Measurements from ENCODE around the gene ACSS1. TPM values are rescaled to one million over a fixed set of nuclear protein-coding genes. Genes with fewer than 3 reads are reported as not detected.

ACSS1 gene
- total RNA-seq, 1 experiment from 2014 or later, result 0.61 TPM

GRCh38 chr20:25041813-25042530 is 16.0 kb downstream of the ACSS1 start:
- Histone ChIP-seq H3K79me2 (ENCODE audit: insufficient read depth, low read length) (no peaks in the 10 kb centered on the region), H3K4ac (ENCODE audit: low read depth, low read length) (no peak overlapping the region), H4K20me1 (ENCODE audit: control insufficient read depth, insufficient read depth, insufficient read length) (no peaks in the 10 kb centered on the region), H2BK5ac (ENCODE audit: insufficient read length, low read length) (no peak overlapping the region), H3K9ac (ENCODE audit: extremely low read depth, insufficient read length, low read length) (no peak overlapping the region), H2BK20ac (ENCODE audit: low read depth, low read length, poor library complexity, severe bottlenecking) (no peak overlapping the region), H3K23ac (ENCODE audit: insufficient read length, low read depth, low read length) (no peak overlapping the region), H3T11ph (ENCODE audit: low read length) (no peak overlapping the region), H2BK12ac (ENCODE audit: insufficient read length, low read depth, low read length) (no peak overlapping the region), H4K91ac (ENCODE audit: insufficient read length, low read depth, low read length) (no peak overlapping the region), H2BK15ac (ENCODE audit: low read depth, low read length) (no peak overlapping the region), H2BK120ac (ENCODE audit: low read depth, low read length, poor library complexity, severe bottlenecking) (no peak overlapping the region), H3K18ac (ENCODE audit: insufficient read length, low read depth, low read length) (no peak overlapping the region), H4K8ac (replicated peaks; ENCODE audit: insufficient read length, low read depth, low read length) (no peak overlapping the region), H3K9me3 (ENCODE audit: control insufficient read depth, low read depth, low read length) (no peaks in the 10 kb centered on the region), H4K5ac (ENCODE audit: insufficient read length, low read depth, low read length) (no peak overlapping the region), H2AK5ac (ENCODE audit: insufficient read length, low read length) (no peak overlapping the region), H3K79me1 (ENCODE audit: insufficient read depth, low read depth, low read length, poor library complexity, severe bottlenecking) (no peaks in the 10 kb centered on the region), H3K4me1 (ENCODE audit: insufficient read depth, low read length) (peaks cover 2% of the 10 kb centered on the region; the same call in 1 of the 2 replicates), H3K23me2 (ENCODE audit: insufficient read length, low read depth, low read length, poor library complexity, severe bottlenecking) (no peaks in the 10 kb centered on the region), H2AFZ (ENCODE audit: low read length) (no peak overlapping the region), H3K27ac (ENCODE audit: insufficient read length, low read depth, low read length) (no peak overlapping the region), H3K14ac (ENCODE audit: insufficient read depth, low read length) (no peak overlapping the region), H3K27me3 (ENCODE audit: insufficient read depth, low read length) (no peaks in the 10 kb centered on the region), H3K56ac (ENCODE audit: insufficient read length, low read depth, low read length) (no peak overlapping the region), H3K4me2 (ENCODE audit: insufficient read depth, insufficient read length, low read length) (no peak overlapping the region)
- DNase-seq, result no peak
- no peak overlapping the region for H3K27ac Mint-ChIP-seq
- no peaks in the 10 kb centered on the region for H3K9me3 Mint-ChIP-seq
- peaks cover 2% of the 10 kb centered on the region in 2 experiments; a peak in 1 of 4 replicates for H3K4me1 Mint-ChIP-seq
- no peaks in the 10 kb centered on the region for H3K36me3 Mint-ChIP-seq (ENCODE audit: insufficient read depth in 1 of 3, low read depth in 3 of 3)
- no peak for TF ChIP-seq CTCF (conservative IDR thresholded peaks at IDR 0.05)
- H3K4me3 Mint-ChIP-seq, result no peak overlapping the region
- no peaks in the 10 kb centered on the region; the same call in 1 of the 2 replicates for H3K27me3 Mint-ChIP-seq (ENCODE audit: low read depth)
- WGBS (ENCODE audit: extremely low coverage, insufficient read length, low lambda C conversion rate), result no CpG with 5 or more reads among the region's 21 CpGs

Data from H9 (cell line).